Measurements from ENCODE around the gene SMARCD2.
"Not testable (repeated sequence)": the region's sequence is repeated elsewhere in the genome, so short reads cannot be mapped to it uniquely, and the experiment has no call there.

Gene SMARCD2

DNA sequence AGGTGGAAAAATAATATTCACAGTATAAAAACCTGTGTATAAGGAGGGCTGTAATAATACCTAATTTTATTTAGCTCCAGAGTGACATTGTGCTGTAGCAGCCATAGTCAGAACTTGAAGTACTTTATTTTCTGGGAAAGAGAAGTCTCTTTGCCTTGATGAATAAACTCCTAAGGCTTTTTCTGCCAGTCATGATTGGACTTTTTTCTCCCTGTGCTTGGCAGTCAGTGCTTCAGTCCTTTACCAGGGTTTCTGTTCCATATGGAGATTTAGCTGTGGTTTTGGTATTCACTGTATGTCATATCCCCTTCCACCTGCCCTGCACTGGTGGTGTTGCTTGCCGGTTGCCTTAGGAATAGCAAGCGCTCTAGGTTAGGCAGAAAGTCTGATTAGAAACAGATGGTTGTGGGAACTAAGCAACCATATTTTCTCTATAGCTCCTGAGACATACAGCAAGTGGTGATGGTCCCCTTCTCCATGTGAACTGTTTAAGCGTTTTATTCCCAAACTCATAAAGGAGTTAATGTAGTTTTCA, 43.8 kb downstream of the SMARCD2 start:
- DNase-seq: no peak

DNA sequence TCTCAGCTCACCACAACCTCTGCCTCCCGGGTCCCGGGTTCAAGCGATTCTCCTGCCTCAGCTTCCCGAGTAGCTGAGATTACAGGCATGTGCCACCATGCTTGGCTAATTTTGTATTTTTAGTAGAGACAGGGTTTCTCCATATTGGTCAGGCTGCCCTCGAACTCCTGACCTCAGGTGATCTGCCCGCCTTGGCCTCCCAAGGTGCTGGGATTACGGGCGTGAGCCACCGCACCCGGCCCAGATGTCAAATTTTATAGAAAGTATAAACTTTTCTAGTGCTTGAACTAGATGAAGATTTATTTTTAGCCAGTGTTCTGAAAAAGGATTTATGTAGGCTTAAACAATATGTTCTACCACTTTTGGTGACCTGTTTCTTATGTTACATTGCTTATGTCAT, 46.1 kb downstream of the SMARCD2 start:
- DNase-seq: not testable (repeated sequence)

GRCh38 chr17:63792055-63792729, 50.3 kb downstream of the SMARCD2 start:
- no peak for DNase-seq

- DNase-seq: no peak
Observed at GRCh38 chr17:63790057-63790456, 52.4 kb downstream of the SMARCD2 start.

DNA sequence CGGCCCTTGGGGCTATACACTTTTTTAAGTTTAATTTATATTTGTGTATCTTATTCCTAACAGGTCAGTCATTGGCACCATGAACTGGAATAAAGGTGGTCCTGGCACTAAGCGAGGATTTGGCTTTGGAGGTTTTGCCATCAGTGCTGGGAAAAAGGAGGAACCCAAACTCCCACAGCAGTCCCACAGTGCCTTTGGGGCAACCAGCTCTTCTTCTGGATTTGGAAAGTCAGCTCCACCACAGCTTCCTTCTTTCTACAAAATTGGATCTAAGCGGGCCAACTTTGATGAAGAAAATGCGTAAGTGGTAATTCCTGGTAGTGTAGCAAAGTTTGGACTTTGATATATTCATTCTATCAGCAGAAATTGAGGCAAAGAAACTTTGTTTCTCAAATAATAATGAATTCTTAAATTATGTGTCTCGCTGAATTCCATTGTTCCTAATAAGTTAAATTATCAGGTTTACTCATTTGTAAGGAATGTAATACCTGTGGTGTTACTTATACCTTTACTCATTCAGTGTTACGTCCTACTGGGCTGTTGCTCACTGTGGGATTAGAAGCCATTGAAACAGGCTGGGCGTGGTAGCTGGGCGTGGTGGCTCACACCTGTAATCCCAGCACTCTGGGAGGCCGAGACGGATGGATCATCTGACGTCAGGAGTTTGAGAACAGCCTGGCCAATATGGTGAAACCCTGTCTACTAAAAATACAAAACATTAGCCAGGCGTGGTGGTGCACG, 55.3 kb downstream of the SMARCD2 start:
- no peak for DNase-seq

DNA sequence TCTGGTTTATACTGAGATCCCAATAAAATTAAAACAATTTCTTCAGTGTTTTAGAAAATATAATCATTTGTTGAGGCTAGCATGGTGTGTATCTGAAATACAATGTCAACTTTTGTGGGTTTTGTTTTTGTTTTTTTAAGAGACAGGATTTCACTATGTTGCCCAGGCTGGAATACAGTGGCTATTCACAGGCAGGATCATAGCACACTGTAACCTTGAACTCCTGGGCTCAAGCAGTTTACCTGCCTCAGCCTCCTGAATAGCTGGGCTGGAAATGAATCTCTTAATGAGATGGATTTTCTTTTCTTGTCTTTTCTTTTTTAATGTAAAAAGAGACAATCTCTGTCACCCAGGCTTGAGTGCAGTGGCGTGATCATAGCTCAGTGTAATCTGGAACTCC, 56.4 kb downstream of the SMARCD2 start:
- no peak for DNase-seq

DNA sequence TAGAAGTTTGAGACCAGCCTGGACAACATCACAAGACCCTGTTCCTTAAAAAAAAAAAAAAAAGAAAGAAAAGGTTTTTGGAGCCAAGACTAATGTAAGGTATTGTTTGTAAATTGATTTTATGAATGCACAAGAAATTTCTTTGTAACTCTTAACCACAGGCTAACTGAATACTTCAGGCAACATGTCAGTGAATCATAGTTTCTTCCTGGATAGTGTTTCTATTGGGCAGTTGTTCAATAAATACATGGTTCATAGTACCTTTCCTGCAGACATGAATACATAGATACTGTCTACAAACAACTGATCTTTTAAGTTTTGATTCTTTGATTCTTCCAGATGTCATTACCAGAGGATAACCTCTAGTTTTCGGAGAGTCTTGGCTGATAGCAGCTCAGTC, 56.9 kb downstream of the SMARCD2 start:
- no peak for DNase-seq

DNA sequence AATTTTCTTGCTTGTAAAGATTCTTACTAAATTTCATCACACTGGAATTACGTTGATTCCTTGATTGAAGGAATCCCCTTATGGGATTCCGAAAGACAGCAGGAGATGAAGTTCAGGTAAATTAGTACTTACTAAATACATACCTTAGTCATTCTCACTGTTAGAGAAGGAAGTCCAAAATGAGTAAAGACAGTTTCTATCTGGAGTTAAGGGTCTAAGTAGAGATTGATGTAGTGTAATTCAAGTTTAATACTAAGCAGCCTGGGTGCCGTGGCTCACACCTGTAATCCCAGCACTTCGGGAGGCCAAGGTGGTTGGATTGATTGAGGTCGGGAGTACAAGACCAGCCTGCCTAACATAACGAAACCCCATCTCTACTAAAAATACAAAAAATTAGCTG, 59.0 kb downstream of the SMARCD2 start:
- no peak for DNase-seq
